Measurements from ENCODE around the gene GPR62. TPM values are rescaled to one million over a fixed set of nuclear protein-coding genes. Genes with fewer than 3 reads are reported as not detected.
A peak's percentile ranks its signal among the peaks of the same experiment; 100 is the strongest.

GPR62 gene
- total and polyA plus RNA-seq, 8 donors = 0.08 to 0.26 (median 0.09) TPM; not detected in 2

DNA sequence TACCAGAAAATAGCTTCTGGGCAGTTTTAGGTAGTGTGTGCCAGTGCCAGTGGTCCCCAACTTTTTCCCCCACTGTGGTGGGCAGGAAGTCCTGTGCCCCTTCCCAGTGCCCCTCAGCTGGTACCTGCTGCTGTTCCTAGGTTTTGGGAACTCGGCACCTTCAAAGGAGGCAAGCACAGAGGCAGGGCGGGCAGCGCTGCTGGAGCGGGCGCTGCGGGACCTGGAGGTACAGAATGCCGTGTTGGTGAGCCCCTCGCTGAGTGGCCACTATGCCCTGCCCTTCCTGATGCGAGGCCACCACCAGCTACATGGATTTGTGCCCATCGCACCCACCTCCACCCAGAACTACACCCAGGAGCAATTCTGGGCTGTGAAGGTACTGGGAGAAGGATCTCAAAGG lies 25.1 kb downstream of the GPR62 start:
- intact Hi-C loops (cut with DNase I) = no loop called here
- FAIRE-seq (no peak), ATAC-seq (no peak), DNase-seq (peak in 1 of 6 donors; percentile 52)
- Histone ChIP-seq H3K36me3 (no peaks in the 10 kb centered on the region), H3K27ac (no peak overlapping the region), H3K4me1 (peaks cover 5 to 16% (median 13%) of the 10 kb centered on the region in 3 donors), H3K9me3 (no peaks in the 10 kb centered on the region), H3K4me3 (no peak overlapping the region), H3K27me3 (no peaks in the 10 kb centered on the region)
- TF ChIP-seq, protein P1, sequence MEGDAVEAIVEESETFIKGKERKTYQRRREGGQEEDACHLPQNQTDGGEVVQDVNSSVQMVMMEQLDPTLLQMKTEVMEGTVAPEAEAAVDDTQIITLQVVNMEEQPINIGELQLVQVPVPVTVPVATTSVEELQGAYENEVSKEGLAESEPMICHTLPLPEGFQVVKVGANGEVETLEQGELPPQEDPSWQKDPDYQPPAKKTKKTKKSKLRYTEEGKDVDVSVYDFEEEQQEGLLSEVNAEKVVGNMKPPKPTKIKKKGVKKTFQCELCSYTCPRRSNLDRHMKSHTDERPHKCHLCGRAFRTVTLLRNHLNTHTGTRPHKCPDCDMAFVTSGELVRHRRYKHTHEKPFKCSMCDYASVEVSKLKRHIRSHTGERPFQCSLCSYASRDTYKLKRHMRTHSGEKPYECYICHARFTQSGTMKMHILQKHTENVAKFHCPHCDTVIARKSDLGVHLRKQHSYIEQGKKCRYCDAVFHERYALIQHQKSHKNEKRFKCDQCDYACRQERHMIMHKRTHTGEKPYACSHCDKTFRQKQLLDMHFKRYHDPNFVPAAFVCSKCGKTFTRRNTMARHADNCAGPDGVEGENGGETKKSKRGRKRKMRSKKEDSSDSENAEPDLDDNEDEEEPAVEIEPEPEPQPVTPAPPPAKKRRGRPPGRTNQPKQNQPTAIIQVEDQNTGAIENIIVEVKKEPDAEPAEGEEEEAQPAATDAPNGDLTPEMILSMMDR (IDR thresholded peaks at IDR 0.05) = no peak
- 95 to 96% methylated on average over 10 of the region's 10 CpGs for WGBS, 2 donors

DNA sequence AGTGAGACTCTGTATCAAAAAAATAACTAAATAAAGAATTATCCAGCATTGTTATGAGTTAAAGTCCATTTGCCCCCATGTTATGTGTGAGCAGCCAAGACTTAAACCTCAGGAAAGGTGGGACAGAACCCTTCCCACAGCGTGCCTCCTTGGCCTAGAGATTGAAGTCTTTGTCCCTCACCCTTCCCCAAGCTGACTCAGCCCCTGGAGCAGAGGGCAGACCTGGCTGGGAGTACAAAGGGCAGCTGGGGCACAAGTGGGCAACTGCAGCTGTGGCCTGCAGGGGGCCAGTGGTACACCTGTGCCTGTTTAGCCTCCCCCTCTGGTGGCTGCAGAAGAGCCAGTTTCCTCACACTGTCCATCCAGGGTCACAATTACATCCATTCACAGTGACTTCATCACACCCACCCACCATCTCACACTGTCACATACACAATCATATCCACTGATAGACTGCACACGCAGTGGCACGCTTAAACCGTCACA lies 27.2 kb downstream of the GPR62 start:
- no peak for FAIRE-seq
- H3K36me3 ChIP-seq = no peaks in the 10 kb centered on the region
- peak overlapping the region; percentile 84 to 94 (median 92) for H3K27ac ChIP-seq
- TF ChIP-seq, protein P1 (IDR thresholded peaks at IDR 0.05) = peak in 3 of 4 donors; percentile 25 to 28 (median 28)
- H3K4me3 ChIP-seq = peak overlapping the region; percentile 39 to 63 (median 54)
- 2 to 6% methylated on average over 4 of the region's 4 CpGs for whole genome bisulfite sequencing, 2 donors
- H3K4me1 ChIP-seq = peaks cover 5 to 13% (median 10%) of the 10 kb centered on the region in 3 donors
- H3K9me3 ChIP-seq = no peaks in the 10 kb centered on the region
- peak in 5 of 6 donors; percentile 53 to 81 (median 72) for DNase-seq
- peak; percentile 57 to 79 (median 70) for ATAC-seq
- intact Hi-C loops (cut with DNase I) = no loop called here
- H3K27me3 ChIP-seq = no peaks in the 10 kb centered on the region

DNA sequence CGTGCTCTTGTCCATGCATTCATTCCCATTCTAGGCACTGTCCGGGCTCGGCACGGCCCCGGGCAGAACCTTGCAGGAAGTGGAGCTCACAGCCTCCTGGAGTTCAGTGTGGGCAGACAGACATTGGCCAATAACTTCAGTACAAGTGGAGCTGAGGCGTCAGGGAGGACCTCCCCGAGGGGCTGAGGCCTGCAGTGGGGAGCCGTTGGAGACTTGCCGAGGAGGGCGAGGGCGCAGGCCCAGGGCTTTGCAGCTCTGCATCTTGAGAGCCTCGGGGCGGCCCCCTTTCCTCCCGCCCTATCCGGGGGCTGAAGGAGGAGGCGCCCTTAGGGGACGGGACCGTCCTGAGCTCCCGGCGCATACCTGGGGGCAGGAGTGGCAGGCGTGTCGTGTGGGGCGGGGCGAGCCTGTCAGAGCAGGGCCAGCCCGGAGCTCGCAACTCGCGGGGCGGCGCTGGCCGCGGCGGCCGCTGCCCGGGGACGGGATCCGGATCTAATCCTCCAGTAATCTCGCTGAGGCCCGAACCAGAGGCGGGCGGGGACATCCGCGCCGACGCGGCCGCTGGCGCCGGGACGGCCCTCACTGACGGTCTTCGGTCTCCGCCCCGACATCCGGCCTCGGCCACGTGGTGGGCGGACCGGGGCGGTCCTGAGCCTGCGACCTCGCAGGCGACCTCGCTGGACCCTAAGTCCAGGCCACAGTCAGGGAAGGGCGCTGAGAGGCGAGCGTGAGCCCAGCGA lies 27.8 kb downstream of the GPR62 start, which contains the start of gene ACY1:
Gene ACY1 (plus strand): TSS at position 698 of the 740 bp plus-strand sequence. CDS start 530 bp downstream, outside the sequence.
- 0 to 1% methylated on average over 61 to 68 of the region's 68 CpGs for WGBS, 2 donors
- Histone ChIP-seq H3K27me3 (no peaks in the 10 kb centered on the region), H3K36me3 (no peaks in the 10 kb centered on the region), H3K4me3 (peak within 1 kb of the TSS; percentile 39 to 63 (median 54)), H3K9me3 (no peaks in the 10 kb centered on the region), H3K4me1 (peaks cover 5 to 13% (median 10%) of the 10 kb centered on the region in 3 donors), H3K27ac (peak within 1 kb of the TSS; percentile 84 to 94 (median 92))
- no peak for FAIRE-seq
- intact Hi-C loops (cut with DNase I) = no loop called here
- peak; percentile 79 to 94 (median 87) for DNase-seq
- TF ChIP-seq, protein P1 (IDR thresholded peaks at IDR 0.05) = no peak
- ATAC-seq = peak; percentile 86 to 90 (median 88)

DNA sequence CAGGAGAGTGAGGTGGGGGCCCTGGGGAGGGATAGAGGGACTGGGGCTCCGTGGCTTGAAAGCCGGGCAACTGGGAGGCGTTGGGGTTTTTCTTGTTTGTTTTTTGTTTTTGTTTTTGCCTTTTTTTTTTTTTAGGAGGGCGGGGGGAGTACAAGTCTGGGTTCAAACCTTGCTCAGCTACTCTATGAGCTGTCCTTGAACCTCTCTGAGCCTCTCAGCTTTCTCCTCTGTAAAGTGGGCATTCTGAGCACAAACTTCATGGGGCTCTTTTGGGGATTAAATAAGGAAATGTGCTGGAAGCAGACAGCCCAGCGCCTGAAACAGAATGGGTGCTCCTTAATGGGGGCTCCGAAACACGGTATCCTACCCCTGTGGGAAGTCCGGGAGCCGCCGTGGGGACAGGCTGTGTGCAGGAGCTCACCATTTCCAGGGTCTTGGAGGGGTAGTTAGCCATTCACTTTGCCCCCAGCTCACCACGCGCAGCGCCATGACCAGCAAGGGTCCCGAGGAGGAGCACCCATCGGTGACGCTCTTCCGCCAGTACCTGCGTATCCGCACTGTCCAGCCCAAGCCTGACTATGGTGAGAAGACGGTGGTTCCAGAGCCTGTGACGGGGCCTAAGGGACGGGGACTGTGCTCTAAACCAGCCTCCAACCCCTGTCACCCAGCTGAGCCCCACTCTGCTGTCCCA lies 28.5 kb downstream of the GPR62 start:
- FAIRE-seq (no peak), ATAC-seq (no peak), DNase-seq (peak in 1 of 6 donors; percentile 66)
- Histone ChIP-seq H3K27me3 (no peaks in the 10 kb centered on the region), H3K4me1 (peaks cover 5 to 13% (median 10%) of the 10 kb centered on the region in 3 donors), H3K9me3 (no peaks in the 10 kb centered on the region), H3K36me3 (no peaks in the 10 kb centered on the region), H3K27ac (peak overlapping the region; percentile 84 to 94 (median 92)), H3K4me3 (peak overlapping the region; percentile 39 to 63 (median 54))
- intact Hi-C loops (cut with DNase I) = no loop called here
- whole genome bisulfite sequencing, 2 donors = 71% methylated on average over 22 of the region's 22 CpGs
- TF ChIP-seq, protein P1 (IDR thresholded peaks at IDR 0.05) = no peak

Data from pancreas (tissue), 10 donors.